Liver (tissue), 9 donors: ENCODE results near the gene GDPD2. TPM values are rescaled to one million over a fixed set of nuclear protein-coding genes. Genes with fewer than 3 reads are reported as not detected.

Source experiments
- DNase-seq: peaks from one replicate; pipeline ENCODE4 v3.0.0-alpha.2; 2017; ENCODE audit warnings: low spot score
- H3K27ac ChIP-seq, 2 donors: one replicate each; pipeline ENCODE4 v1.7.0; 2013; ENCODE audit warnings: inconsistent platforms in 2 of 2, low read length in 2 of 2, control low read depth in 1 of 2, low read depth in 1 of 2, mild to moderate bottlenecking in 1 of 2
- H3K27me3 ChIP-seq, 4 donors: one replicate each; pipeline versions ENCODE4 v1.6.1 to v1.7.0; 2013; ENCODE audit warnings: low read length in 3 of 4, inconsistent platforms in 1 of 4, mild to moderate bottlenecking in 1 of 4, moderate library complexity in 1 of 4; ENCODE audit not compliant: control insufficient read depth in 4 of 4, insufficient read depth in 4 of 4
- H3K36me3 ChIP-seq, 4 donors: one replicate each; pipeline versions ENCODE4 v1.6.1 to v1.7.0; 2013; ENCODE audit warnings: low read length in 3 of 4, mild to moderate bottlenecking in 3 of 4, low read depth in 1 of 4, moderate library complexity in 1 of 4; ENCODE audit not compliant: control insufficient read depth in 4 of 4, insufficient read depth in 3 of 4
- H3K4me1 ChIP-seq, 4 donors: one replicate each; pipeline versions ENCODE4 v1.6.1 to v1.7.0; 2013; ENCODE audit warnings: low read length in 3 of 4, mild to moderate bottlenecking in 3 of 4, moderate library complexity in 1 of 4; ENCODE audit not compliant: control insufficient read depth in 4 of 4, insufficient read depth in 4 of 4
- H3K4me3 ChIP-seq, 3 donors: one replicate each; pipeline versions ENCODE4 v1.6.1 to v1.7.0; 2013; ENCODE audit warnings: low read length in 3 of 3, control low read depth in 1 of 3, low read depth in 1 of 3, mild to moderate bottlenecking in 1 of 3
- H3K9ac ChIP-seq, 2 donors: one replicate each; pipeline ENCODE4 v1.7.0; 2013; ENCODE audit warnings: low read length in 2 of 2, mild to moderate bottlenecking in 2 of 2, moderate library complexity in 2 of 2, control low read depth in 1 of 2, low read depth in 1 of 2
- H3K9me3 ChIP-seq, 4 donors: one replicate each; pipeline versions ENCODE4 v1.6.1 to v1.7.0; 2013; ENCODE audit warnings: low read length in 3 of 4; ENCODE audit not compliant: control insufficient read depth in 4 of 4
- ATF3 ChIP-seq: IDR thresholded peaks from 2 replicates; pipeline ENCODE4 v1.6.1; 2016; ENCODE audit warnings: antibody characterized with exemption
- CTCF ChIP-seq: fragments of 150-350 bp; IDR thresholded peaks from 2 replicates; pipeline ENCODE4 v1.5.1; 2017; ENCODE audit warnings: improper control_type of control experiment, low read depth, low read length; ENCODE audit not compliant: missing input control
- EGR1 ChIP-seq, 2 donors: IDR thresholded peaks; 2 replicates each; pipeline ENCODE4 v1.6.1; 2016 to 2018; ENCODE audit warnings: antibody characterized with exemption in 2 of 2, low read depth in 2 of 2
- FOXA1 ChIP-seq: IDR thresholded peaks from 2 replicates; pipeline ENCODE4 v1.6.1; 2016; ENCODE audit warnings: antibody characterized with exemption
- FOXA2 ChIP-seq: IDR thresholded peaks from 2 replicates; pipeline ENCODE4 v1.6.1; 2016; ENCODE audit warnings: antibody characterized with exemption
- GABPA ChIP-seq, 2 donors: IDR thresholded peaks in 1 of 2; conservative IDR thresholded peaks in 1 of 2; 2 replicates each; pipeline ENCODE4 v1.6.1; 2016; ENCODE audit warnings: antibody characterized with exemption in 2 of 2, mild to moderate bottlenecking in 1 of 2, moderate library complexity in 1 of 2
- HNF4A ChIP-seq, 2 donors: conservative IDR thresholded peaks; 2 replicates each; pipeline ENCODE4 v1.6.1; 2016; ENCODE audit warnings: antibody characterized with exemption in 2 of 2, mild to moderate bottlenecking in 2 of 2
- JUND ChIP-seq, 2 donors: IDR thresholded peaks; 2 replicates each; pipeline ENCODE4 v1.6.1; 2016; ENCODE audit warnings: antibody characterized with exemption in 2 of 2
- MAX ChIP-seq: IDR thresholded peaks from 2 replicates; pipeline ENCODE4 v1.6.1; 2016; ENCODE audit warnings: antibody characterized with exemption
- NR2F2 ChIP-seq: IDR thresholded peaks from 2 replicates; pipeline ENCODE4 v1.6.1; 2016; ENCODE audit warnings: antibody characterized with exemption
- RAD21 ChIP-seq, 2 donors: IDR thresholded peaks; 2 replicates each; pipeline ENCODE4 v1.6.1; 2016; ENCODE audit warnings: antibody characterized with exemption in 2 of 2, mild to moderate bottlenecking in 2 of 2
- REST ChIP-seq: IDR thresholded peaks from 2 replicates; pipeline ENCODE4 v1.6.1; 2016; ENCODE audit warnings: antibody characterized with exemption, mild to moderate bottlenecking
- RXRA ChIP-seq, 2 donors: IDR thresholded peaks; 2 replicates each; pipeline ENCODE4 v1.6.1; 2017 to 2018; ENCODE audit warnings: antibody characterized with exemption in 2 of 2, mild to moderate bottlenecking in 1 of 2
- SP1 ChIP-seq: IDR thresholded peaks from 2 replicates; pipeline ENCODE4 v1.6.1; 2018; ENCODE audit warnings: antibody characterized with exemption, mild to moderate bottlenecking
- TAF1 ChIP-seq: conservative IDR thresholded peaks from 2 replicates; pipeline ENCODE4 v1.6.1; 2016; ENCODE audit warnings: antibody characterized with exemption, mild to moderate bottlenecking
- YY1 ChIP-seq: IDR thresholded peaks from 2 replicates; pipeline ENCODE4 v1.6.1; 2016; ENCODE audit warnings: antibody characterized with exemption, mild to moderate bottlenecking
- ZBTB33 ChIP-seq: IDR thresholded peaks from 2 replicates; pipeline ENCODE4 v1.6.1; 2016; ENCODE audit warnings: antibody characterized with exemption
- WGBS: extraction: QIAGEN DNeasy Blood & Tissue Kit; methylation state at CpG from one replicate; pipeline ENCODE4 v1.1.7; 2013; 5-methylcytosine and 5-hydroxymethylcytosine counted together
- polyA plus RNA-seq, 2 donors: library from polyadenylated mRNA; stranded (reverse) in 1 of 2; unstranded in 1 of 2; fragments of 200-250 nt in 1 of 2; fragments of >200 nt in 1 of 2; fragmentation: Nextera tagmentation in 1 of 2; extraction: Ambion mirVana in 1 of 2; gene quantifications; one replicate each; pipeline versions ENCODE4 v1.2.1 to v1.2.3, GENCODE V29; 2013 to 2015
- total RNA-seq, 2 donors: library from RNA; depleted of rRNA; stranded (reverse); fragments of >200 nt; gene quantifications; one replicate each; pipeline ENCODE4 v1.2.3, GENCODE V29; 2014
- donor health status: healthy.
- donor health status: healthy.
- donor health status: healthy.
- donor health status: healthy.
- donor health status: healthy.

GDPD2 gene
- total and polyA plus RNA-seq, 4 donors = not detected

- 42% methylated on average over 1 of the region's 1 CpG for WGBS
- Histone ChIP-seq H3K9me3 (no peaks in the 10 kb centered on the region), H3K9ac (no peak overlapping the region), H3K36me3 (no peaks in the 10 kb centered on the region), H3K4me1 (peaks cover 2 to 5% (median 3%) of the 10 kb centered on the region in 4 donors), H3K27ac (no peak overlapping the region), H3K4me3 (no peak overlapping the region), H3K27me3 (peaks cover 0 to 1% (median 0%) of the 10 kb centered on the region in 4 donors)
- DNase-seq = no peak
- TF ChIP-seq REST = no peak
- TF ChIP-seq TAF1 = no peak
- TF ChIP-seq HNF4A (conservative IDR thresholded peaks at IDR 0.05) = no peak
- no peak for TF ChIP-seq ATF3
- TF ChIP-seq RXRA (IDR thresholded peaks at IDR 0.05) = no peak
- TF ChIP-seq NR2F2 = no peak
- TF ChIP-seq JUND (IDR thresholded peaks at IDR 0.05) = no peak
- TF ChIP-seq ZBTB33 = no peak
- no peak for TF ChIP-seq GABPA (IDR thresholded peaks at IDR 0.05 in 1 of 2, conservative IDR thresholded peaks at IDR 0.05 in 1 of 2)
- no peak for TF ChIP-seq EGR1 (IDR thresholded peaks at IDR 0.05; ENCODE audit: low read depth in 2 of 2)
- no peak for TF ChIP-seq CTCF
- no peak for TF ChIP-seq FOXA1
- no peak for TF ChIP-seq YY1
- TF ChIP-seq FOXA2 = no peak
- no peak for TF ChIP-seq MAX
- no peak for TF ChIP-seq RAD21 (IDR thresholded peaks at IDR 0.05)
Measured at GRCh38 chrX:70439016-70439415, 15.9 kb downstream of the GDPD2 start.

- Histone ChIP-seq H3K4me3 (no peak overlapping the region), H3K27ac (no peak overlapping the region), H3K27me3 (peaks cover 0 to 6% (median 0%) of the 10 kb centered on the region in 4 donors), H3K36me3 (no peaks in the 10 kb centered on the region), H3K9me3 (peaks cover 0 to 4% (median 0%) of the 10 kb centered on the region in 4 donors), H3K4me1 (peaks cover 0 to 3% (median 0%) of the 10 kb centered on the region in 4 donors), H3K9ac (no peak overlapping the region)
- TF ChIP-seq EGR1 (IDR thresholded peaks at IDR 0.05; ENCODE audit: low read depth in 2 of 2) (no peak), FOXA2 (no peak), ZBTB33 (no peak), FOXA1 (no peak), GABPA (IDR thresholded peaks at IDR 0.05 in 1 of 2, conservative IDR thresholded peaks at IDR 0.05 in 1 of 2) (no peak), NR2F2 (no peak), SP1 (no peak), HNF4A (conservative IDR thresholded peaks at IDR 0.05) (no peak), JUND (IDR thresholded peaks at IDR 0.05) (no peak), RAD21 (IDR thresholded peaks at IDR 0.05) (no peak)
- no peak for DNase-seq
- WGBS = 62% methylated on average over 6 of the region's 6 CpGs
Measured at GRCh38 chrX:70442224-70442623, 19.1 kb downstream of the GDPD2 start.
